Measurements from ENCODE around the gene DCPS. TPM values are rescaled to one million over a fixed set of nuclear protein-coding genes. Genes with fewer than 3 reads are reported as not detected.
"Not testable (repeated sequence)": the region's sequence is repeated elsewhere in the genome, so short reads cannot be mapped to it uniquely, and the experiment has no call there.

Gene DCPS
- total RNA-seq, 1 donor from 2014 or later: 6.6 TPM

DNA sequence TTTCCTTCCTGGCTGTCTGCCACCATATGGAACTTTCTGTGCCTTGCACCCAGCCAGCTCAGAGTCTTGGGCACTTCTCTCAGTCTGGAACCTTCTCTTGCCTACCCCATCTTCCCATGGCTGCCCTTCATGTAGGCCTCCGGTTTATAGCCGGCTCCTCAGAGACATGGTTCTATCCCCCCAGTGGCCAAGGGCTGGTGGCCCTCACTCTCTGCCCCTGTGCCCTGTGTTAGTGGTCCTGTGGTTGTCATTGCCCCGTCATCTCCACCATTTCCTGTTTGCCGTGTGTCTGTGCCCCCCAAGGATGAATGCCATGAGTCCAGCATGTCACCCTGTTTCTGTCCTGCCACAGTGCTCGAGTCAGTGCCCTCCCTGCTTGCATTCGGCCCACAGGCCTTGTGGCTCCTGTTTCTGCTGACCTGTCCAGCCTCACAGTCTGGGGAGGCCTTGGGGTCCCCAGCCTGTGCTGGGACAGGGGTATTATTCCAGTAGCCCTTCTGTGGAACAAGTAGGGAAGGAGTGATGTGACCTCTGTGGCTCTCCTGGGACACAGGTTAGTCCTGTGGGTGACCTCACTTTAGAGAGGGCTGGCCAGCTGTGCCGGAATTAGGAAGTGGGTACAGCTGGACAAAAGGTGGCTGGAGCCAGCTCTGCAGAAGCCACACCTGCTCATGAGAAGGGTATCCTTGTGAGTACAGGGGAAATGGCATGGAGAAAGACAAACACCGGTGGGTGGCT is 82.3 kb downstream of the DCPS start:
- no peak for DNase-seq

DNA sequence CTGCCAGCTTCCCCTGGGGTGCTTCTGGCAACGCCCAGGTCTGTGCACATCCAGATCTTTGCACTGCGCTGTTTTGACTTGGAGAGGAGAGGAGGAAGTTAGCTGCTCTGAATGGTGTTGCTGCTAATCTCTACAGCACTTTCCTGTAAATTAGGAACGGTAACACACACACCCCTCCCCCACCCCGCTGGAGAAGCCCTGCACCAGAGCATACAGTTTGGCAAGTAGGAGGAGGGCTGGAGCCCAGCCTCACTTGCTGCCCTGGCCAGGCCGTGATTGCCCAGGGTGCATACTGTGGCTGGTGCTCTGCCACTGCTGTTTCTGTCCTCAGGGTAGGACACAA is 82.8 kb downstream of the DCPS start:
- not testable (repeated sequence) for DNase-seq

DNA sequence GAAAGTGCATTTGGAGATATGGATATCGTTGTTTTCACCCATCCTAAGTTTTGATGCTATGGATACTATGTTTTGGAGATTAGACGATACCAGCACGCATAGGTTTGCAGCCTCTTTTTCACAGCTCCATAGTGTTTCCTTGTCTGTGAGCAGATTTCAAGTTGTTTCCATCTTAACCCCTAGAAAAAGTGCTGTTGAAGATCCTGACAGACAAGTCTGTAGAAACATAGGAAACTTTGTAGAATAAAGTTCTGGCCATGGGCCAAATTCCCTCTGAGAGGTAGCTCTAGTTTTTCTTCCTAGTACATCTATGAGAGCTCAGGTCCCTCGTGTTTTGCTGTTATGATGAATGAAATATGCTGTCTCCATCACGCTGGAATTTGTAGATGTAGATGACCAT is 84.0 kb downstream of the DCPS start:
- DNase-seq: no peak

DNA sequence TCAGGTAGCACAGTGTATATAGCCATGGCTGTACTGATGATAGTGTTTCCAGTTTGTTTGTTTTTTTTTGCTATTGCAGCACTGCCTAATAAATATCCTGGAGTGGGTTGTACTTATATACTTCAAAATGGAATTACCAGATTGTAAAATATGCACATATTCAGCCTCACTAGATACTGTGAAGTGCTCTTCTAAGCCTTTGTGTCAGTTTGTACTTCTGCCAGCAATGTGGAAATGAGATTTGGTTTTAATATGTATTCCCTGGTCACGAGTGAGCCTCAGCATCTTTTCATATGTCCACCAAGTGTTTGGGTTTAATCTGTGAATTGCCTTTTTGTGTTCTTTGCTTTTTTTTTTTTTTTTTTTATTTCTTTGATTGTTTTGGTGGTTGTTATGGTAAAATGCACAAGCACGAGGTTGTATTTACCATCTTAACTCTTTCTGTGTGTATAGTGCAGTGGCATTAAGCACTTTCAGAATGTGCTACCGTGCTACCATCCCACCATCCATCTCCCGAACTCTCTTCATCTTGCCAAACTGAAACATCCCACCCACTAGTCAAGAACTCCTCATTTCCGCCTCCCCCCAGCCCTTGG is 86.5 kb downstream of the DCPS start:
- no peak for DNase-seq

DNA sequence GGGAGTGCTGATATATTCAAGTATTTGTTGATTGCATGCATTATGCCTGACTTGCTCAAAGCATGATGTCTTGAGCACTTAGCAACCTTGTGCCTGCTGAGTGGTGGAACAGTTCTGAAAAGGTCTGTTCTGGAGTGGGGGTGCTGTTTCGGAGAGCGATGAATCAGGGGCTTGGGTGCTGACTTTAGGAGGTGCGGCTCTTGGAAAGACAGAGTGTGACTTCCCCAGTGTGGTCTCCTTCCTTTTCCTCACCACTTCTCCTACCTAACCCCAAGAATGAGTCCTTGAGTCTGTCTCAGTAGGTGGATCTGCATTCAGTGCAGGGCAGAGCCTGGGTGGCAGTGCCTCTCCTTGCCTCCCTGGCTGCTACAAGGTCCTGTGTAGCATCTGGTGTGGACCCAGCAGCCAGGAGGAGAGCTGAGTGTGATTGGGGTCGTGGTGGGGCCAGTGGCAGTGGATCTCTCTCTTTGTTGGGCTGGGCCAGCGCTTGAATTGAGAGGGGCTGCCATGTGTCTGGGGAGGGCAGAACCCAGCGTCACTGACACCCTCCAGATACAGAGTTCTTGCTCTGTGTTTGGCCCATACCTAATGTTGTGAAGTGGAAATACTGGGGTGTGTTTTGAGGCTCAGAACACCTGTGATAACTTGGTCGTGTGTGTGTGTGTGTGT is 87.6 kb downstream of the DCPS start:
- no peak for DNase-seq

DNA sequence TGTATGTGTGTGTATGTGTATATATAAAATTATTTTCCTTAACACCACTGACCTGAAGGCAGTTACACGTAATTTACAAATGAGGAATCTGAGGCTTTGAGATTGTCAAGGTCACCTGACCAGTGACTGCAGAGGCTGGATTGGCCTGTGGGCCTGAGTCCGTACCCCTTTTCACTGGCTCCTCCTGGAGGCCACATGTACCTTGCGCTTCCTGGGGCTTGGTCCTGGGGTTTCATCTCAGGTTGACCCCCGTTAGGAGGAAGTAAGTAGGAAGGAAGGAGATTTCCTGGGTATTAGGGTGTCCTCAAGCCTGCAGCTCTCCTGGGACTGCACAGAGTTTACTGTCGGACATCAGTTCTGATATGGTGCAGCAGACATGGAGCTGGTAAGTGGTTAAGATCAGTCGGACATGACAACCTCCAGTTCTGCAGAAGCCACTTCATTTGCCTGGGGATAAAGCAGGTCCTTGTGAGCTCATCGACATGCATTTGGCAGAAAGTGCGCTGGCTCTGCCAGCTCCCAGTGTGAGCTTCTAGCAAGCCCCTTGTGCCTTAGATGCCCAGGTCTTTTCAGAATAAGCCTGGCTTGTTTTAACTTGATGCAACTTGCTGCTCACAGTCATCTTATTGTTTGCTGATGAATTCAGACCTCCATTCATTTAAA is 88.2 kb downstream of the DCPS start:
- peak; percentile 23 for DNase-seq

DNA sequence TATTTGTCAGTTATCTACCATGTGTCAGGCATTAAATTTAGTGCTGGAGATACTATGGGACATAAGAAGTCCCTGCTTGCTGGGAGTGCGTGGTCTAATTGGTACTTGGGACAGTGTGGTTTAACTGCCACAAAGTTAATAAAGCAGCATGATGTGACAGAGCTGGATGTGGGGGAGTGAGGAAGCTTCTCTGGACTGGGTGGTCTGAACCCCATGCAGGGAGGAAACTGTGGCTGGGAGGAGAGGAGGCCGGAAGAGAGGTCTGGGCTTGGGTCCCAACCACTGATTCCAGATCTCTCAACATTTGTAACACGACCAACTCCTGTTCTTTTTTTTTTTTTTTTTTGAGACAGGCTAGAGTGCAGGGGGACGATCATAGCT is 88.8 kb downstream of the DCPS start:
- no peak for DNase-seq

DNA sequence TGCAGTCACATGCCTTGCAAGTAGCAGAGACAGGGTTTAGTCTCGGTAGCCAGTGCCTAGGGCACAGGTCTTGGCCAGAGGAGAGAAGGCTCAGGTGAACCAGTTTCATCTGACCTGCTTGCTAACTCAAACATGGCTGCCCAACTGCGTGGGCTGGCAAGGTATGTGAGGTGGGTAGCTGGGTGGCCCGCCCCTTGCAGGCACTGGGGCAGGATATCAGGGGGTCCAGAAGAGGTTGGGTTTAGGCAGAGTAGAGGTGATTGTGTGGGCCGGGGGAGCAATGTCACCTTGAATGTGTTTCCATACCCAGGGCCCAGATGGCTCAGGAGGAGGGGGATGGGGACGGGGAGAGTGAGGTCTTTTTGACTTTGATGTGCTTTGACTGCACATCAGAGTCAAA is 89.3 kb downstream of the DCPS start:
- no peak for DNase-seq

DNA sequence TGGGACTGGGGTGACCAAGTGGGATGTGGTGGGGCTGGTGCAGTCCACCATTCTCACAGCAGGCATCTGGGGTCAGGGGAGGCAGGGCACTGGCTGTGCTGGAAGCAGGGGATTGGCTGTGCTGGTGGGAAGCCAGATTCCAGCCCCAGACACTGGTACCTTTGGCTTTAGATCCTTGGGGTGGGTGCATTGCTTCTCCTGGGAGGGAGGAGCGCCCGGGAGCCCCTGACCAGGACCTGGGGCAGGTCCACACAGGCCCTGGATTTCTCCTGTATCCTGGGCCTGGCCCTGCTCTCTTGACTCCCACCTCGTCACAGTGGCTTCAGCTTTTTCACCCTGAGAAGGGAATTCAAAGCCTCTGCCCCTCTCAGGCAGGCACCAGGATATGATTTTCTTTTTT is 90.2 kb downstream of the DCPS start:
- no peak for DNase-seq

DNA sequence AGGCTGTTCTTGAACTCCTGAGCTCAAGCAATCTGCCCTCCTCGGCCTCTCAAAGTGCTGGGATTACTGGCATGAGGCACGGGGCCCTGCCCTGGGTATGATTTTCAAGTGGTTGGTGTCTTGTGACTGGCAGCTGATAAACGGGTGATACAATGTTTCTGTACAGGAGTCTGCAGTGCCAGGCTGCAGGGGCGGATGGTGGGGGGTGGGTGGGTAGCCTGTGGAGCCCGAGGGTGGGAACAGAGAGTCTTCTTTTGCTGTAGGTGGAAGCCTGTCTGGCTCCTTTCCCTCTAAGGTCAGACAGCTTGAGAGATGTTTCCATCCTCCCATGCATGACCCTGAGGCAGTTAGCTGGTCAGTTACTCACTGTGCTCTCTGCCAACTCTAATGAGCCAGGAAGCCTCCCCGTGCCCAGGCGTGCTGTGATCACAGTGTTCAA is 90.8 kb downstream of the DCPS start:
- DNase-seq: not testable (repeated sequence)

Other genes with a start within 250 kb of the DCPS start
- 3.6 and 4.0 TPM in 2 replicates for gene CDON, start 241.2 kb upstream of the DCPS start, total RNA-seq
- 39.7 and 41.0 TPM in 2 replicates for gene RPUSD4, start 92.4 kb upstream of the DCPS start, total RNA-seq
- gene FAM118B, start 92.3 kb upstream of the DCPS start, total RNA-seq: 31.8 and 46.5 TPM in 2 replicates
- gene SRPRA, start 35.2 kb upstream of the DCPS start, total RNA-seq: 43.9 and 85.5 TPM in 2 replicates
- 11.2 and 17.5 TPM in 2 replicates for gene FOXRED1, start 34.9 kb upstream of the DCPS start, total RNA-seq
- 5.1 and 6.8 TPM in 2 replicates for gene TIRAP, start 21.0 kb upstream of the DCPS start, total RNA-seq
- 15.8 and 16.1 TPM in 2 replicates for gene ST3GAL4, start 51.6 kb downstream of the DCPS start, total RNA-seq

Measured in dermis blood vessel endothelial cell (primary cell).